Endothelial cell of umbilical vein (primary cell): Measurements from ENCODE around the gene CD81. TPM values are rescaled to one million over a fixed set of nuclear protein-coding genes. Genes with fewer than 3 reads are reported as not detected.

Experiments
- BruUV-seq: library from RNA; stranded (reverse); fragments of 400-500 nt; replicated peaks from 2 replicates; lab custom pipeline; 2021; lab: Mats Ljungman, UMichigan
- CTCF ChIA-PET: fragments of 300-600, 350-600 bp; sonication (Branson Sonifier 250); formaldehyde crosslinking; loops from one replicate; lab custom pipeline; 2021; ENCODE audit warnings: antibody characterized with exemption, inconsistent platforms; lab: Charles Lee
- POLR2A ChIA-PET: fragments of 300-600, 350-600 bp; sonication (Branson Sonifier 250); formaldehyde crosslinking; loops from one replicate; lab custom pipeline; 2021; ENCODE audit warnings: antibody characterized with exemption, inconsistent platforms; lab: Charles Lee
- DNase-seq: peaks from one replicate; pipeline ENCODE4 v3.0.0-alpha.2; 2011; ENCODE audit warnings: low read depth, low spot score
- FAIRE-seq: peaks from 2 replicates; lab custom pipeline; 2011; peaks lifted over from hg19 to GRCh38; lab: Jason Lieb, UNC
- H2AFZ ChIP-seq: 2 replicates; pipeline ENCODE4 v1.6.0; 2012; ENCODE audit warnings: low read depth, low read length, control low read depth, inconsistent platforms
- H3K27ac ChIP-seq: 2 replicates; pipeline ENCODE4 v1.5.1; 2011; ENCODE audit warnings: low read depth, mild to moderate bottlenecking, control low read depth, low read length, moderate library complexity; ENCODE audit not compliant: insufficient read depth
- H3K27me3 ChIP-seq, 2 experiments: 2 replicates each; pipeline versions ENCODE4 v1.6.0 to v1.6.1; 2011; ENCODE audit warnings: low read length in 2 of 2, mixed read lengths in 1 of 2; ENCODE audit not compliant: control insufficient read depth in 2 of 2, insufficient read depth in 2 of 2
- H3K36me3 ChIP-seq, 2 experiments: 2 replicates in 1 of 2; 3 replicates in 1 of 2; pipeline ENCODE4 v1.5.1; 2011; ENCODE audit warnings: low read length in 2 of 2, mild to moderate bottlenecking in 1 of 2, moderate library complexity in 1 of 2; ENCODE audit not compliant: control insufficient read depth in 2 of 2, insufficient read depth in 2 of 2; ENCODE audit errors: extremely low read depth in 1 of 2
- H3K4me1 ChIP-seq: 3 replicates; pipeline ENCODE4 v1.5.1; 2011; ENCODE audit warnings: mild to moderate bottlenecking, low read length; ENCODE audit not compliant: control insufficient read depth, insufficient read depth; ENCODE audit errors: extremely low read depth
- H3K4me2 ChIP-seq: 2 replicates; pipeline ENCODE4 v1.6.1; 2011; ENCODE audit warnings: low read length, control low read depth, mixed read lengths; ENCODE audit not compliant: insufficient read depth
- H3K4me3 ChIP-seq, 3 experiments: fragments of 200-600 bp in 1 of 3; sonication (generic), shearing (Covaris generic) in 1 of 3; replicated peaks in 1 of 3; 2 replicates each; pipeline ENCODE4 v1.5.1; 2011 to 2016; ENCODE audit warnings: control low read depth in 3 of 3, low read length in 3 of 3, mild to moderate bottlenecking in 2 of 3, inconsistent platforms in 1 of 3, low read depth in 1 of 3, moderate library complexity in 1 of 3; ENCODE audit not compliant: insufficient read depth in 1 of 3
- H3K79me2 ChIP-seq: 2 replicates; pipeline ENCODE4 v1.6.0; 2012; ENCODE audit warnings: low read length, inconsistent platforms; ENCODE audit not compliant: control insufficient read depth, insufficient read depth
- H3K9ac ChIP-seq: replicated peaks from 2 replicates; pipeline ENCODE3; 2011; ENCODE audit warnings: low read length, control low read depth; ENCODE audit not compliant: insufficient read depth; ENCODE audit errors: extremely low read depth
- H3K9me1 ChIP-seq: replicated peaks from 3 replicates; pipeline ENCODE4 v1.6.0; 2011; ENCODE audit warnings: mild to moderate bottlenecking, low read length; ENCODE audit not compliant: control insufficient read depth, insufficient read depth; ENCODE audit errors: extremely low read depth
- H3K9me3 ChIP-seq: replicated peaks from 2 replicates; pipeline ENCODE4 v1.5.1; 2012; ENCODE audit warnings: low read length, inconsistent platforms; ENCODE audit not compliant: control insufficient read depth, insufficient read depth
- H4K20me1 ChIP-seq: replicated peaks from 2 replicates; pipeline ENCODE3; 2011; ENCODE audit warnings: mild to moderate bottlenecking, low read length; ENCODE audit not compliant: control insufficient read depth, insufficient read depth; ENCODE audit errors: extremely low read depth
- CTCF ChIP-seq, 2 donors: IDR thresholded peaks; 1 replicate in 1 of 2; 2 replicates in 1 of 2; pipeline ENCODE4 v1.5.1; 2011; ENCODE audit warnings: low read length in 2 of 2, mild to moderate bottlenecking in 2 of 2, moderate library complexity in 2 of 2, control low read depth in 1 of 2, inconsistent platforms in 1 of 2, low read depth in 1 of 2; ENCODE audit not compliant: insufficient read depth in 1 of 2; ENCODE audit errors: extremely low read depth in 1 of 2
- EZH2 ChIP-seq: IDR thresholded peaks from 2 replicates; pipeline ENCODE4 v1.6.1; 2012; ENCODE audit warnings: borderline replicate concordance, low read depth, mild to moderate bottlenecking, moderate library complexity, low read length, inconsistent platforms; ENCODE audit not compliant: severe bottlenecking
- FOS ChIP-seq: IDR thresholded peaks from 2 replicates; pipeline ENCODE4 v1.6.1; 2011; ENCODE audit warnings: mild to moderate bottlenecking, low read length, moderate library complexity, borderline replicate concordance; ENCODE audit not compliant: insufficient read depth
- GATA2 ChIP-seq: IDR thresholded peaks from 2 replicates; pipeline ENCODE4 v1.7.0; 2011; ENCODE audit warnings: low read depth, mild to moderate bottlenecking, moderate library complexity, mixed read lengths, low read length; ENCODE audit not compliant: insufficient read length, insufficient read depth
- JUN ChIP-seq: IDR thresholded peaks from 2 replicates; pipeline ENCODE4 v1.6.1; 2011; ENCODE audit warnings: borderline replicate concordance, low read depth; ENCODE audit not compliant: insufficient read length, insufficient read depth
- MAX ChIP-seq: IDR thresholded peaks from 2 replicates; pipeline ENCODE4 v1.6.1; 2011; ENCODE audit not compliant: insufficient read depth, insufficient read length
- MYC ChIP-seq: IDR thresholded peaks from one replicate; pipeline ENCODE4 v1.6.1; 2011; ENCODE audit warnings: mild to moderate bottlenecking, low read depth, low read length
- POLR2A ChIP-seq: IDR thresholded peaks from 2 replicates; pipeline ENCODE4 v1.6.1; 2012; ENCODE audit warnings: low read depth, mild to moderate bottlenecking, control low read depth, low read length
- POLR2AphosphoS5 ChIP-seq: IDR thresholded peaks from 2 replicates; pipeline ENCODE4 v1.6.1; 2012; ENCODE audit warnings: low read depth, mild to moderate bottlenecking, control low read depth, low read length, moderate library complexity; ENCODE audit not compliant: insufficient read depth
- dilution Hi-C: fragments of 300-500 bp; cut with MboI; formaldehyde crosslinking; loops from one replicate; pipeline ENCODE4 v1.15.0; 2019; ENCODE audit warnings: low sequenced_read_pairs; ENCODE audit not compliant: extremely low pct_ligation_motif_present
- intact Hi-C: fragments of 100-400 bp; cut with micrococcal nuclease; formaldehyde crosslinking; loops from one replicate; pipeline ENCODE4 v1.10.0; 2022
- polyA plus RNA-seq, 4 experiments: library from polyadenylated mRNA; depleted of rRNA in 3 of 4; stranded (reverse) in 3 of 4; unstranded in 1 of 4; fragments of >200 nt; gene quantifications; 2 replicates each; pipeline versions ENCODE4 v1.2.1 to v1.2.3, GENCODE V29; 2011 to 2012; ENCODE audit warnings: missing spikeins in 1 of 4
- total RNA-seq: library from RNA; stranded (reverse); gene quantifications from 2 replicates; pipeline ENCODE4 v1.2.3, GENCODE V29; 2021

The CD81 gene
- total and polyA plus RNA-seq, 2 donors (not counting 3 experiments of a cell fraction or from before 2014, with no cell fraction given): 409 to 802 TPM

GRCh38 chr11:2443881-2444820 lies 67.0 kb downstream of the CD81 start, which contains the start of gene TRPM5:
Gene TRPM5, minus strand, starts transcription at chr11:2444514. Its CDS starts 21,478 bp downstream, at chr11:2423036.
- no peaks in the 10 kb centered on the region for H3K4me1 ChIP-seq
- no TSS peak for BruUV-seq
- no peaks in the 10 kb centered on the region for H3K9me1 ChIP-seq
- H3K4me3 ChIP-seq: no peak within 1 kb of the TSS
- H3K4me2 ChIP-seq: no peak within 1 kb of the TSS
- ChIA-PET POLR2A (no interaction called here), CTCF (interaction anchor here (0.6 to 0.7 kb wide), 2 partner anchors 12 to 448 kb away, joined by 3 read pairs; no protein-coding TSS in a partner anchor)
- no peaks in the 10 kb centered on the region for H3K79me2 ChIP-seq
- H3K9me3 ChIP-seq: no peaks in the 10 kb centered on the region
- DNase-seq (no peak), FAIRE-seq (no peak)
- no peaks in the 10 kb centered on the region for H4K20me1 ChIP-seq
- H3K27me3 ChIP-seq: peaks cover 9 to 11% of the 10 kb centered on the region in 2 experiments
- H3K9ac ChIP-seq: peak within 1 kb of the TSS; percentile 2
- dilution Hi-C loops: no loop called here
- no peaks in the 10 kb centered on the region for H3K36me3 ChIP-seq
- no peak for TF ChIP-seq GATA2
- no peak for TF ChIP-seq CTCF (IDR thresholded peaks at IDR 0.05; ENCODE audit: extremely low read depth in 1 of 2, insufficient read depth in 1 of 2, low read depth in 1 of 2, low read length in 2 of 2)
- no peak for TF ChIP-seq FOS
- no peak for TF ChIP-seq POLR2AphosphoS5
- TF ChIP-seq JUN: no peak
- no peak for TF ChIP-seq POLR2A
- no peak for TF ChIP-seq MAX
- TF ChIP-seq MYC: no peak
- no peak for TF ChIP-seq EZH2
- H3K27ac ChIP-seq: no peak within 1 kb of the TSS
- intact Hi-C loops: no loop called here
- peak within 1 kb of the TSS; percentile 70 for H2AFZ ChIP-seq
